DND-41 (cell line): ENCODE measurements around the gene RGMA.

Experiments
- EZH2 ChIP-seq: IDR thresholded peaks from 3 replicates; pipeline ENCODE4 v1.6.1; 2012; ENCODE audit warnings: borderline replicate concordance, low read depth, mild to moderate bottlenecking, moderate library complexity, low read length, inconsistent platforms; ENCODE audit not compliant: severe bottlenecking
- TF ChIP-seq, protein P1 (sequence below): IDR thresholded peaks from 2 replicates; pipeline ENCODE4 v1.5.1; 2012; ENCODE audit warnings: borderline replicate concordance, low read length, moderate library complexity, mild to moderate bottlenecking; ENCODE audit not compliant: poor library complexity, severe bottlenecking; ENCODE audit errors: extremely low read depth

DNA sequence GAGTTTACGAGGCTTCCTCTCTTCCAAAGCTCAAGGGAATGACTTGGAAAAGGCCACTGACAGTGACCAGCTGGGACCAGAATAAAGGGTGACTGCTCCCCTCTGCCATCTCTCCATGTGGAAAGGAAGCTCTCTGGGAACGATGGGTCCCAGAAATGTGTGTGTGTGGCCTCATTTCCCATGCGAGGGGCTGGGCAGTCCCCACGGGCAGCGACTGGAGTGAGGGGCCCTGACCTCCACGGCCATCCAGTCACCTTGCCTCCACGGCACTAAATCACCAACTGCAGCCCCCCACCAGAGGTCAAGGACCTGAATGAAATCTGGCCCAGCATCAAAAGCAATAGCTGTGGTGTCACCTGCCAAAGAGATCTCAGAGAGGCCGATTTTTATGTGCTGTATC is 29.6 kb downstream of the RGMA start:
- TF ChIP-seq, protein P1, sequence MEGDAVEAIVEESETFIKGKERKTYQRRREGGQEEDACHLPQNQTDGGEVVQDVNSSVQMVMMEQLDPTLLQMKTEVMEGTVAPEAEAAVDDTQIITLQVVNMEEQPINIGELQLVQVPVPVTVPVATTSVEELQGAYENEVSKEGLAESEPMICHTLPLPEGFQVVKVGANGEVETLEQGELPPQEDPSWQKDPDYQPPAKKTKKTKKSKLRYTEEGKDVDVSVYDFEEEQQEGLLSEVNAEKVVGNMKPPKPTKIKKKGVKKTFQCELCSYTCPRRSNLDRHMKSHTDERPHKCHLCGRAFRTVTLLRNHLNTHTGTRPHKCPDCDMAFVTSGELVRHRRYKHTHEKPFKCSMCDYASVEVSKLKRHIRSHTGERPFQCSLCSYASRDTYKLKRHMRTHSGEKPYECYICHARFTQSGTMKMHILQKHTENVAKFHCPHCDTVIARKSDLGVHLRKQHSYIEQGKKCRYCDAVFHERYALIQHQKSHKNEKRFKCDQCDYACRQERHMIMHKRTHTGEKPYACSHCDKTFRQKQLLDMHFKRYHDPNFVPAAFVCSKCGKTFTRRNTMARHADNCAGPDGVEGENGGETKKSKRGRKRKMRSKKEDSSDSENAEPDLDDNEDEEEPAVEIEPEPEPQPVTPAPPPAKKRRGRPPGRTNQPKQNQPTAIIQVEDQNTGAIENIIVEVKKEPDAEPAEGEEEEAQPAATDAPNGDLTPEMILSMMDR = no peak
- no peak for TF ChIP-seq EZH2
